ENCODE results near the gene IGSF1. TPM values are rescaled to one million over a fixed set of nuclear protein-coding genes. Genes with fewer than 3 reads are reported as not detected.

The IGSF1 gene
- total and polyA plus RNA-seq, 2 of the 13 experiments (the other 11 are each of a cell fraction or from before 2014, with no cell fraction given) = 58.7 to 108 TPM

DNA sequence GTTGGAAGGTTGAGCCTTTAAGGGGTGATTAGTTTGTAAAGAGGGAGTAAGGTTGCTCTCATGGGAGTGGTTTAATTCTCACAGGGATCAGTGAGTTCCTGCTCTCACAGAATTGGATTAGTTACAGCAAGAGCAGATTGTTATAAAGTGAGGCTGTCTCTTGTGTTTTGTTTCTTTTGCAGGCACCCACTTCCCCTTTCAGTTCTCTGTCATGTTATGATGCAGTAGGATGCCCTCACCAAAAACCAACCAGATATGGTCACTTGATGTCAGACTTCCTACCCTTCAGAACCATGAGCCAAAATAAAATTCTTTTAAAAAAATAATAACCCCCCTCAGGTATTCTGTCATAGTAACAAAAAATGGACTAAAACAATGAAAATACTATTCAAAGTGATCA is 19.9 kb upstream of the IGSF1 start (continued):
- TF ChIP-seq MYPOP (CRISPR knock-in tag; IDR thresholded peaks at IDR 0.05) (no peak), ZNF496 (CRISPR knock-in tag; IDR thresholded peaks at IDR 0.05; ENCODE audit: insufficient replicate concordance) (no peak), ZNF761 (CRISPR knock-in tag; conservative IDR thresholded peaks at IDR 0.05) (no peak), SP4 (CRISPR knock-in tag; IDR thresholded peaks at IDR 0.05) (no peak), BCL3 (CRISPR knock-in tag; IDR thresholded peaks at IDR 0.05) (no peak)

- in situ Hi-C loops (cut with HindIII; ENCODE audit: extremely low pct_ligation_motif_present, low pct_unique_long_range_greater_than_20kb) = no loop called here
- no peak for TF ChIP-seq NRL (CRISPR knock-in tag; IDR thresholded peaks at IDR 0.05; ENCODE audit: borderline replicate concordance)
- no peaks in the 10 kb centered on the region for H3K9me3 ChIP-seq (ENCODE audit: low read length)
- no peak overlapping the region for H3K4me2 ChIP-seq (ENCODE audit: low read depth, low read length)
- no peak overlapping the region for H3K27ac ChIP-seq (ENCODE audit: extremely low read length, insufficient read depth, low read length)
- DNase-seq (ENCODE audit: low spot score) = no peak
- WGBS (ENCODE audit: low lambda C conversion rate) = 60% methylated on average over 1 of the region's 1 CpG
- no peak for FAIRE-seq
- H3K4me3 ChIP-seq (replicated peaks in 1 of 3; ENCODE audit: insufficient read depth in 1 of 3, low read depth in 2 of 3, low read length in 3 of 3) = no peak overlapping the region
- H3K27me3 ChIP-seq (ENCODE audit: control insufficient read depth in 1 of 2, insufficient read depth in 2 of 2, low read length in 2 of 2) = no peaks in the 10 kb centered on the region
- no peaks in the 10 kb centered on the region for H3K36me3 ChIP-seq (replicated peaks in 1 of 2; ENCODE audit: control insufficient read depth in 1 of 2, insufficient read depth in 2 of 2, low read length in 2 of 2)
- POLR2A ChIA-PET = no interaction called here
- BruUV-seq (replicated peaks) = no TSS peak
- no peaks in the 10 kb centered on the region for H3K4me1 ChIP-seq (ENCODE audit: insufficient read depth, low read length)
- CTCF ChIA-PET (ENCODE audit: low intra/inter-chr PET ratio, low total read pairs) = no interaction called here
- H2AFZ ChIP-seq (ENCODE audit: low read length) = no peak overlapping the region
- H3K9ac ChIP-seq (ENCODE audit: insufficient read depth, low read depth, low read length) = no peak overlapping the region
- no peaks in the 10 kb centered on the region for H3K79me2 ChIP-seq (ENCODE audit: insufficient read depth, low read length)
- intact Hi-C loops (cut with micrococcal nuclease; ENCODE audit: unreplicated experiment) = no loop called here
- no peaks in the 10 kb centered on the region for H4K20me1 ChIP-seq (ENCODE audit: insufficient read depth, low read length)
- ATAC-seq = no peak
These were observed 17.5 kb upstream of the IGSF1 start for GRCh38 chrX:131306601-131307000.

Data from HepG2 (cell line).